Mesendoderm (in vitro differentiated cells): ENCODE data around the gene KRTAP1-4. TPM values are rescaled to one million over a fixed set of nuclear protein-coding genes. Genes with fewer than 3 reads are reported as not detected.

Experiments
- DNase-seq: peaks from one replicate; pipeline ENCODE4 v3.0.0; 2013
- H2AK5ac ChIP-seq: 2 replicates; pipeline ENCODE4 v1.6.1; 2013; ENCODE audit warnings: low read length, inconsistent platforms
- H2BK120ac ChIP-seq: 2 replicates; pipeline ENCODE4 v1.6.1; 2013; ENCODE audit warnings: low read depth, mild to moderate bottlenecking, low read length, moderate library complexity, mixed read lengths
- H2BK15ac ChIP-seq: replicated peaks from 2 replicates; pipeline ENCODE4 v1.6.1; 2013; ENCODE audit warnings: low read depth, mild to moderate bottlenecking, moderate library complexity
- H2BK5ac ChIP-seq: 2 replicates; pipeline ENCODE4 v1.6.1; 2013; ENCODE audit warnings: low read length, inconsistent platforms
- H3K18ac ChIP-seq: 2 replicates; pipeline ENCODE4 v1.6.1; 2013; ENCODE audit warnings: mild to moderate bottlenecking, low read length, mixed read lengths
- H3K23ac ChIP-seq: one replicate; pipeline ENCODE4 v1.6.1; 2013; ENCODE audit warnings: low read length
- H3K27ac ChIP-seq: 2 replicates; pipeline ENCODE4 v1.5.1; 2013; ENCODE audit warnings: low read depth, mild to moderate bottlenecking, inconsistent platforms, low read length, moderate library complexity
- H3K27me3 ChIP-seq: 2 replicates; pipeline ENCODE4 v1.6.1; 2013; ENCODE audit warnings: low read length, control low read depth, mild to moderate bottlenecking, inconsistent platforms; ENCODE audit not compliant: insufficient read depth, poor library complexity
- H3K36me3 ChIP-seq: 2 replicates; pipeline ENCODE4 v1.6.1; 2013; ENCODE audit warnings: low read length, inconsistent platforms; ENCODE audit not compliant: control insufficient read depth, insufficient read depth
- H3K4ac ChIP-seq: one replicate; pipeline ENCODE4 v1.6.1; 2013; ENCODE audit warnings: low read depth, mild to moderate bottlenecking, low read length, moderate library complexity
- H3K4me1 ChIP-seq: 2 replicates; pipeline ENCODE4 v1.6.1; 2013; ENCODE audit warnings: low read depth, low read length, inconsistent platforms; ENCODE audit not compliant: control insufficient read depth
- H3K4me2 ChIP-seq: 2 replicates; pipeline ENCODE4 v1.6.1; 2013; ENCODE audit warnings: low read length
- H3K4me3 ChIP-seq: 2 replicates; pipeline ENCODE4 v1.5.1; 2013; ENCODE audit warnings: mild to moderate bottlenecking, low read length
- H3K56ac ChIP-seq: one replicate; pipeline ENCODE4 v1.6.1; 2013; ENCODE audit warnings: low read length
- H3K79me1 ChIP-seq: 2 replicates; pipeline ENCODE4 v1.6.1; 2013; ENCODE audit warnings: low read length, inconsistent platforms
- H3K79me2 ChIP-seq: 2 replicates; pipeline ENCODE4 v1.6.1; 2013; ENCODE audit warnings: mild to moderate bottlenecking, low read length; ENCODE audit not compliant: control insufficient read depth, insufficient read depth
- H3K9ac ChIP-seq: 2 replicates; pipeline ENCODE4 v1.6.1; 2013; ENCODE audit warnings: low read length, inconsistent platforms
- H4K5ac ChIP-seq: one replicate; pipeline ENCODE4 v1.6.1; 2013; ENCODE audit warnings: low read length
- H4K8ac ChIP-seq: one replicate; pipeline ENCODE4 v1.6.1; 2013; ENCODE audit warnings: low read depth, mild to moderate bottlenecking, control low read depth, low read length, moderate library complexity
- WGBS: extraction: QIAGEN DNeasy Blood & Tissue Kit; methylation state at CpG from one replicate; pipeline ENCODE4 v1.1.7; 2013; ENCODE audit warnings: low lambda C conversion rate, missing lambda C conversion rate; ENCODE audit not compliant: insufficient coverage; ENCODE audit errors: extremely low coverage; 5-methylcytosine and 5-hydroxymethylcytosine counted together
- polyA plus RNA-seq, 2 experiments: library from polyadenylated mRNA; stranded (reverse); fragments of 200-250 nt; gene quantifications; one replicate each; pipeline ENCODE4 v1.2.3, GENCODE V29; 2013

Gene KRTAP1-4
- not detected for polyA plus RNA-seq (2013, experiment 1 of 2)
- not detected for polyA plus RNA-seq (2013, experiment 2 of 2)

- Histone ChIP-seq H2AK5ac (no peak within 1 kb of the TSS), H3K18ac (no peak within 1 kb of the TSS), H4K8ac (no peak within 1 kb of the TSS), H3K4me1 (no peaks in the 10 kb centered on the region), H2BK120ac (no peak within 1 kb of the TSS), H3K56ac (no peak within 1 kb of the TSS), H3K27me3 (no peaks in the 10 kb centered on the region), H3K79me1 (no peaks in the 10 kb centered on the region), H4K5ac (no peak within 1 kb of the TSS), H3K23ac (no peak within 1 kb of the TSS), H3K79me2 (no peaks in the 10 kb centered on the region), H3K36me3 (no peaks in the 10 kb centered on the region), H3K4me3 (no peak within 1 kb of the TSS), H3K4ac (no peak within 1 kb of the TSS), H2BK15ac (no peak within 1 kb of the TSS), H3K9ac (no peak within 1 kb of the TSS), H3K27ac (no peak within 1 kb of the TSS), H3K4me2 (no peak within 1 kb of the TSS), H2BK5ac (no peak within 1 kb of the TSS)
- no CpG with 5 or more reads among the region's 12 CpGs for WGBS
- no peak for DNase-seq
Observed at GRCh38 chr17:41029633-41030245, at the start of gene KRTAP1-4. Gene KRTAP1-4, minus strand, starts transcription at chr17:41030195. Its CDS starts 117 bp downstream, at chr17:41030078.

GRCh38 chr17:41076788-41077187, 46.8 kb upstream of the KRTAP1-4 start:
- Histone ChIP-seq H3K56ac (no peak overlapping the region), H3K9ac (no peak overlapping the region), H2BK5ac (no peak overlapping the region), H3K4me3 (no peak overlapping the region), H2BK120ac (no peak overlapping the region), H4K5ac (no peak overlapping the region), H2BK15ac (no peak overlapping the region), H3K27me3 (no peaks in the 10 kb centered on the region), H4K8ac (no peak overlapping the region), H3K4ac (no peak overlapping the region), H3K4me1 (no peaks in the 10 kb centered on the region), H3K79me2 (no peaks in the 10 kb centered on the region), H3K18ac (no peak overlapping the region), H3K79me1 (no peaks in the 10 kb centered on the region), H3K27ac (no peak overlapping the region), H3K36me3 (no peaks in the 10 kb centered on the region), H3K4me2 (no peak overlapping the region), H3K23ac (no peak overlapping the region), H2AK5ac (no peak overlapping the region)
- no peak for DNase-seq

GRCh38 chr17:41073676-41074075, 43.7 kb upstream of the KRTAP1-4 start:
- Histone ChIP-seq H3K79me2 (no peaks in the 10 kb centered on the region), H3K4me3 (no peak overlapping the region), H3K23ac (no peak overlapping the region), H2AK5ac (no peak overlapping the region), H4K8ac (no peak overlapping the region), H4K5ac (no peak overlapping the region), H3K4ac (no peak overlapping the region), H3K27ac (no peak overlapping the region), H3K36me3 (no peaks in the 10 kb centered on the region), H3K56ac (no peak overlapping the region), H3K18ac (no peak overlapping the region), H2BK15ac (no peak overlapping the region), H3K79me1 (no peaks in the 10 kb centered on the region), H3K4me2 (no peak overlapping the region), H2BK5ac (no peak overlapping the region), H3K4me1 (no peaks in the 10 kb centered on the region), H2BK120ac (no peak overlapping the region), H3K9ac (no peak overlapping the region), H3K27me3 (no peaks in the 10 kb centered on the region)
- no peak for DNase-seq
- WGBS = no CpG with 5 or more reads among the region's 2 CpGs

- Histone ChIP-seq H3K4me3 (no peak overlapping the region), H3K4ac (no peak overlapping the region), H3K79me2 (no peaks in the 10 kb centered on the region), H3K23ac (no peak overlapping the region), H3K27me3 (no peaks in the 10 kb centered on the region), H4K8ac (no peak overlapping the region), H3K27ac (no peak overlapping the region), H2AK5ac (no peak overlapping the region), H4K5ac (no peak overlapping the region), H3K79me1 (no peaks in the 10 kb centered on the region), H3K36me3 (no peaks in the 10 kb centered on the region), H3K56ac (no peak overlapping the region), H3K9ac (no peak overlapping the region), H2BK15ac (no peak overlapping the region), H2BK120ac (no peak overlapping the region), H3K4me2 (no peak overlapping the region), H3K18ac (no peak overlapping the region), H3K4me1 (no peaks in the 10 kb centered on the region), H2BK5ac (no peak overlapping the region)
- WGBS = no CpG with 5 or more reads among the region's 5 CpGs
- DNase-seq = no peak
Observed at GRCh38 chr17:41071606-41072360, 41.8 kb upstream of the KRTAP1-4 start.

- H3K79me2 ChIP-seq = no peaks in the 10 kb centered on the region
- no peak overlapping the region for H4K5ac ChIP-seq
- no peaks in the 10 kb centered on the region for H3K4me1 ChIP-seq
- H3K4me2 ChIP-seq = no peak overlapping the region
- no peaks in the 10 kb centered on the region for H3K36me3 ChIP-seq
- no peak overlapping the region for H2BK120ac ChIP-seq
- H3K9ac ChIP-seq = no peak overlapping the region
- no CpG with 5 or more reads among the region's 3 CpGs for WGBS
- no peak overlapping the region for H3K27ac ChIP-seq
- H2BK5ac ChIP-seq = no peak overlapping the region
- no peak overlapping the region for H2AK5ac ChIP-seq
- H4K8ac ChIP-seq = no peak overlapping the region
- no peak overlapping the region for H3K23ac ChIP-seq
- no peak overlapping the region for H2BK15ac ChIP-seq
- no peak overlapping the region for H3K4ac ChIP-seq
- no peaks in the 10 kb centered on the region for H3K79me1 ChIP-seq
- H3K18ac ChIP-seq = no peak overlapping the region
- no peaks in the 10 kb centered on the region for H3K27me3 ChIP-seq
- DNase-seq = no peak
- H3K4me3 ChIP-seq = no peak overlapping the region
- H3K56ac ChIP-seq = no peak overlapping the region
Observed at GRCh38 chr17:41069031-41069430, 39.0 kb upstream of the KRTAP1-4 start.

- Histone ChIP-seq H3K79me2 (no peaks in the 10 kb centered on the region), H2BK5ac (no peak overlapping the region), H3K4ac (no peak overlapping the region), H3K56ac (no peak overlapping the region), H3K18ac (no peak overlapping the region), H3K4me1 (no peaks in the 10 kb centered on the region), H3K23ac (no peak overlapping the region), H4K8ac (no peak overlapping the region), H3K27me3 (no peaks in the 10 kb centered on the region), H3K4me2 (no peak overlapping the region), H3K27ac (no peak overlapping the region), H3K36me3 (no peaks in the 10 kb centered on the region), H2BK120ac (no peak overlapping the region), H4K5ac (no peak overlapping the region), H3K4me3 (no peak overlapping the region), H3K79me1 (no peaks in the 10 kb centered on the region), H2AK5ac (no peak overlapping the region), H2BK15ac (no peak overlapping the region), H3K9ac (no peak overlapping the region)
- DNase-seq = no peak
Observed at GRCh38 chr17:41067281-41067680, 37.3 kb upstream of the KRTAP1-4 start.
